ENCODE data around the gene PACRG. TPM values are rescaled to one million over a fixed set of nuclear protein-coding genes. Genes with fewer than 3 reads are reported as not detected.

The PACRG gene
- total RNA-seq, 1 donor = under 0.01 TPM

GRCh38 chr6:163078712-163079111, 350.9 kb downstream of the PACRG start:
- no peak overlapping the region for H3K4me3 ChIP-seq (ENCODE audit: low read depth, low read length)
- no peak for TF ChIP-seq CTCF (IDR thresholded peaks at IDR 0.05; ENCODE audit: insufficient read depth, low read depth, low read length)
- no peak for DNase-seq (ENCODE audit: low read depth)

GRCh38 chr6:163080228-163080627, 352.5 kb downstream of the PACRG start:
- no peak overlapping the region for H3K4me3 ChIP-seq (ENCODE audit: low read depth, low read length)
- no peak for TF ChIP-seq CTCF (IDR thresholded peaks at IDR 0.05; ENCODE audit: insufficient read depth, low read depth, low read length)
- DNase-seq (ENCODE audit: low read depth) = no peak

GRCh38 chr6:163083141-163083540, 355.4 kb downstream of the PACRG start:
- no peak overlapping the region for H3K4me3 ChIP-seq (ENCODE audit: low read depth, low read length)
- no peak for DNase-seq (ENCODE audit: low read depth)
- no peak for TF ChIP-seq CTCF (IDR thresholded peaks at IDR 0.05; ENCODE audit: insufficient read depth, low read depth, low read length)

- H3K4me3 ChIP-seq (ENCODE audit: low read depth, low read length) = no peak overlapping the region
- no peak for TF ChIP-seq CTCF (IDR thresholded peaks at IDR 0.05; ENCODE audit: insufficient read depth, low read depth, low read length)
- DNase-seq (ENCODE audit: low read depth) = no peak
These were observed 357.7 kb downstream of the PACRG start for GRCh38 chr6:163085426-163085825.

- no peak for TF ChIP-seq CTCF (IDR thresholded peaks at IDR 0.05; ENCODE audit: insufficient read depth, low read depth, low read length)
- no peak overlapping the region for H3K4me3 ChIP-seq (ENCODE audit: low read depth, low read length)
- DNase-seq (ENCODE audit: low read depth) = no peak
These were observed 358.3 kb downstream of the PACRG start for GRCh38 chr6:163085861-163086623.

GRCh38 chr6:163086624-163086920, 358.8 kb downstream of the PACRG start:
- H3K4me3 ChIP-seq (ENCODE audit: low read depth, low read length) = no peak overlapping the region
- TF ChIP-seq CTCF (IDR thresholded peaks at IDR 0.05; ENCODE audit: insufficient read depth, low read depth, low read length) = no peak
- DNase-seq (ENCODE audit: low read depth) = no peak

GRCh38 chr6:163087981-163088380, 360.2 kb downstream of the PACRG start:
- no peak for DNase-seq (ENCODE audit: low read depth)
- no peak overlapping the region for H3K4me3 ChIP-seq (ENCODE audit: low read depth, low read length)
- no peak for TF ChIP-seq CTCF (IDR thresholded peaks at IDR 0.05; ENCODE audit: insufficient read depth, low read depth, low read length)

Data from fibroblast of villous mesenchyme (primary cell).